ENCODE data around the gene NUTM2D. TPM values are rescaled to one million over a fixed set of nuclear protein-coding genes. Genes with fewer than 3 reads are reported as not detected.
"Not testable (repeated sequence)": the region's sequence is repeated elsewhere in the genome, so short reads cannot be mapped to it uniquely, and the experiment has no call there.

Gene NUTM2D, protein sequence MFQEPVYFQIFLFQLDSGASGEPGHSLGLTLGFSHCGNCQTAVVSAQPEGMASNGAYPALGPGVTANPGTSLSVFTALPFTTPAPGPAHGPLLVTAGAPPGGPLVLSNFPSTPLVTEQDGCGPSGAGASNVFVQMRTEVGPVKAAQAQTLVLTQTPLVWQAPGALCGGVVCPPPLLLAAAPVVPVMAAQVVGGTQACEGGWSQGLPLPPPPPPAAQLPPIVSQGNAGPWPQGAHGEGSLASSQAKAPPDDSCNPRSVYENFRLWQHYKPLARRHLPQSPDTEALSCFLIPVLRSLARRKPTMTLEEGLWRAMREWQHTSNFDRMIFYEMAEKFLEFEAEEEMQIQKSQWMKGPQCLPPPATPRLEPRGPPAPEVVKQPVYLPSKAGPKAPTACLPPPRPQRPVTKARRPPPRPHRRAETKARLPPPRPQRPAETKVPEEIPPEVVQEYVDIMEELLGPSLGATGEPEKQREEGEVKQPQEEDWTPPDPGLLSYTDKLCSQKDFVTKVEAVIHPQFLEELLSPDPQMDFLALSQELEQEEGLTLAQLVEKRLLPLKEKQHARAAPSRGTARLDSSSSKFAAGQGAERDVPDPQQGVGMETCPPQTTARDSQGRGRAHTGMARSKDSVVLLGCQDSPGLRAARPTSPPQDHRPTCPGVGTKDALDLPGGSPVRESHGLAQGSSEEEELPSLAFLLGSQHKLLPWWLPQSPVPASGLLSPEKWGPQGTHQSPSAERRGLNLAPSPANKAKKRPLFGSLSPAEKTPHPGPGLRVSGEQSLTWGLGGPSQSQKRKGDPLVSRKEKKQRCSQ
- total RNA-seq = 1 to 10 TPM; 1.6 to 2.3 TPM
- total RNA-seq = 0.93 to 1.2 reads per million in 2 donors

DNA sequence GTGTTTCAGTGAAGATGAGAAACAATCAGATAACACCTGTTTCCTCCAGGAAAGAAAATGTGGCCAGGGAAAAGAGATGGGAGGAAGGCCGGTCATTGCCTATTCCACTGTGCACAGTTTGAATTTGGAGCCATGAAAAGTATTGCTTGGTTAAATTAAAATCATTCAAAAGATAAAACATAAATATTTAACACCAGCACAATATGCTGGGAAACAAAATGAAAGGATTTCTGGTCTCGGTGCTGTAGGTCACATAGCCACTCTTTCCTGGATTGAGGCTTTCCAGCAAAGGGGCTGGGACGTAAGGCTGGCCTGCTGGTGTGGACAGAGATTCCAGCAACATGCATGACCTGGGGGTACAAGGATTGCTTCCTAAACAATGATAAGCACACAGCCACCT is at the start of gene NUTM2D:
Gene NUTM2D, plus strand, starts transcription at position 301 of the 400 bp plus-strand sequence. CDS start 522 bp downstream, outside the sequence.
- not testable (repeated sequence) for H3K36me3 Mint-ChIP-seq (ENCODE audit: low read depth); H3K4me3 Mint-ChIP-seq; H3K27me3 Mint-ChIP-seq; H3K4me1 Mint-ChIP-seq; H3K9me3 ChIP-seq (ENCODE audit: control insufficient read depth, low read length, poor library complexity, severe bottlenecking); H3K27ac Mint-ChIP-seq; DNase-seq; ATAC-seq

DNA sequence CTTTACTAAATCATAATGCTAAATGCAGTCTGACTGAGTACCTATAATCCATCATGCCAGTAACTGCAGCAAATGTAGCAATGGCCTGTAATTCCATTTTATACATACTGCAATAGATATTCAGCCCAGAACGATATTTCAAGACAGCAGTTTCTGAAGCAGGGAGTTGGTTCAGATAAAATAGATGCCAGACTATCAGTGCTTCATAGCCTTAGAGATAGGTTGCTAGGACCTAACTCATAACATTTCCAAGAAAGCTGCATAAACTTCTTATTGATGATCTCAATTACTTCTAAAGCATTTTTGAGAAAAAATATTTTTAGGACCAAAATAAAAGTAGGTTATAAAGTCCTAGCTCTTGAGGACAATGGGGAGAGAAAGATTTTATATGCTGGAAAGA is 48.8 kb upstream of the NUTM2D start:
- H3K9me3 ChIP-seq (ENCODE audit: control insufficient read depth, low read length, poor library complexity, severe bottlenecking); H3K27me3 Mint-ChIP-seq; ATAC-seq; H3K27ac Mint-ChIP-seq; H3K4me3 Mint-ChIP-seq; H3K4me1 Mint-ChIP-seq; DNase-seq; H3K36me3 Mint-ChIP-seq (ENCODE audit: low read depth): not testable (repeated sequence)

DNA sequence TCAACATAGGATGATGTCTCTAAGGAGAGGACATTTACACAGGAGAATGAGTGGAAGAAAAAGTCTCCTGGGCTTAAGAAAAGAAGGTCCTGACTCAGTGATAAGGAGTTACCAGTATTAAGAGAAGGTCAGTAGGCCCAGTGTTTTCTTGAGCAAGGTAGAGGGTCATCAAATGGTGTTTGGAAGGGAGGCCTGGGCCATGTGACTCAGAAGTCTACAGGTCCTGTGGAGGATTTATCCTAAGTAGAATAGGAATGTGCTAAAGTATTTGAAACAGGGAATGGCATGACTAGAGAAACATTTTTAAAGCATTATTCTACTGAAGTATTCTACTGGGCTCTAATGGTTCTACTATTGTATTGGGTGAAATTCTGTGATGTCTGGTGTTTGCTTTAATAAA is 47.9 kb upstream of the NUTM2D start:
- H3K27ac Mint-ChIP-seq; H3K4me3 Mint-ChIP-seq; DNase-seq; H3K9me3 ChIP-seq (ENCODE audit: control insufficient read depth, low read length, poor library complexity, severe bottlenecking); ATAC-seq; H3K27me3 Mint-ChIP-seq; H3K4me1 Mint-ChIP-seq; H3K36me3 Mint-ChIP-seq (ENCODE audit: low read depth): not testable (repeated sequence)

DNA sequence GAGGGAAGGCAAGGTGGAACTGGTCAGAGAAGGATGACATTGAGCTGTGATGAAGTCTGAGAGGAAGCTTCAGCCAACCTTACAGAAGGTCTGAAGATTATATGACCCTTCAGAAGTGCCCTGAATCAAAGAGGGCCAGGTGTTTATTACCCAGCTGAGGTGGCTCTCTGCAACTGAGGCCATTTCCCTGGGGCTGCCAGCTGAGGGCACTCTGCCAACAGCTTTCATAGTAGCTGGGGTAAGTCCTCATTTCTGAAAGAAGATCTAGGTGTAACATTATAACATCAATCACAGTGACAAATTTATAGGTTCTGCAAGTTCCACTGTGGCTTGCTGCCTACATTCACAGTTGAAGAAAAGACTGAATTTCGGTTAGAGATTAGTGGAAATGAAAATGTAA is 46.0 kb upstream of the NUTM2D start:
- H3K4me1 Mint-ChIP-seq; H3K4me3 Mint-ChIP-seq; H3K27me3 Mint-ChIP-seq; H3K9me3 ChIP-seq (ENCODE audit: control insufficient read depth, low read length, poor library complexity, severe bottlenecking); H3K36me3 Mint-ChIP-seq (ENCODE audit: low read depth); ATAC-seq; DNase-seq; H3K27ac Mint-ChIP-seq: not testable (repeated sequence)

DNA sequence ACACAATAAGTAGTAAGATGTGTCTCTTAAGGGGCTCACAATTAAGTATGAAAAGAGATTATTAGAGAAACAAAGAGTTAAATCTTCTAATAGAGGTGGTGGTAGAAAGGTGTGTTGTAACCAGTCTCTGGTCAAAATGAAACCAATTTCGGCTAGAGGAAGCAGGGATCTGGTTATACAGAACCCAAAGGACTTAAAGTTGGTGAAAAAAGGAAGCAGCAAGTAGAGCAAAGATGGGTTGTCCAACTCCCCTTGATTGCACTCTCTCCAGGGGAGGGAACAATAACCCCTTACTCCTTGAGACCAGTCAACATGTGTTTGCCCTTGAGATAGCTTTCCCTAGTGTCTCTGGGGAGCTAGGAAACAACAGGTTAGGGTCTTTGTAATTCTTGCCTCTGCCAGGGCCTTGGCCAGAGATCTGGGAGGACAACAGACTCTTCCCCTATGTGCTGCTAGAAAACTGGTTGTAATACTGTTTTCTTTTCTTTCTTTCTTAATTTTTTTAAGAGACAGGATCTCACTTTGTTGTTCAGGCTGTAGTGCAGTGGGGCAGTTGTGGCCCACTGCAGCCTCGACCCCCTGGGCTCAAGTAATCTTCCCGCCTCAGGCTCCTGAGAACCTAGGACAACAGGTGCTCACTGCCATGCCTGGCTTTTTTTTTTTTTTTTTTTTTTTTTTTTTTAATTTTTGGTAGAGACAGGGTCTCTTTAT is 43.7 kb upstream of the NUTM2D start:
- ATAC-seq; DNase-seq; H3K9me3 ChIP-seq (ENCODE audit: control insufficient read depth, low read length, poor library complexity, severe bottlenecking); H3K36me3 Mint-ChIP-seq (ENCODE audit: low read depth); H3K27me3 Mint-ChIP-seq; H3K4me1 Mint-ChIP-seq; H3K4me3 Mint-ChIP-seq; H3K27ac Mint-ChIP-seq: not testable (repeated sequence)

DNA sequence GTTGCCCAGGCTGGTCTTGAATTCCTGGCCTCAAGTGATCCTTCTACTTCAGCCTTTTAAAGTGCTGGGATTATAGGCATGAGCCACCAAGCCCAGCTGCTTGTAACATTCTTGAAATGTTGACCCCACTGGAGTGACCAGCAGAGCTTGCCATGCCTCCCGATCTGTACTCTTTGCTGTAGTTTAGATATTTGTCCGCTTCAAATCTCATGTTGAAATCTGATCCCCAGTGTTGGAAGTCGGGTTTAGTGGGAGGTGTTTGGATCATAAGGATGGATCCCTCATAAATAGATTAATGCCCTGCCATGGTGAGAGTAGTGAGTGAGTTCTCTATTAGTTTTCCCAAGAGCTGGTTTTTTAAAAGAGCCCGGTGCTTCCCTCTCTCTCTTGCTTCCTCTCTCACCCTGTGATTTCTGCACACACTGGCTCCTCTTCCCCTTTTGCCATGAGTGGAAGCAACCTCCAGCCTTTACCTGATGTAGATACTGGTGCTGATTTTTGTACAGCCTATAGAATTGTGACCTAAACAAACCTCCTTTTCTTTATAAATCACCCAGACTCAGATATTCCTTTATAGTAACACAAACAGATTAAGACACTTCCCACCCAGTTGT is 43.1 kb upstream of the NUTM2D start:
- not testable (repeated sequence) for H3K4me3 Mint-ChIP-seq; H3K4me1 Mint-ChIP-seq; ATAC-seq; DNase-seq; H3K27me3 Mint-ChIP-seq; H3K36me3 Mint-ChIP-seq (ENCODE audit: low read depth); H3K9me3 ChIP-seq (ENCODE audit: control insufficient read depth, low read length, poor library complexity, severe bottlenecking)
- peak overlapping the region; percentile 24 for H3K27ac Mint-ChIP-seq

DNA sequence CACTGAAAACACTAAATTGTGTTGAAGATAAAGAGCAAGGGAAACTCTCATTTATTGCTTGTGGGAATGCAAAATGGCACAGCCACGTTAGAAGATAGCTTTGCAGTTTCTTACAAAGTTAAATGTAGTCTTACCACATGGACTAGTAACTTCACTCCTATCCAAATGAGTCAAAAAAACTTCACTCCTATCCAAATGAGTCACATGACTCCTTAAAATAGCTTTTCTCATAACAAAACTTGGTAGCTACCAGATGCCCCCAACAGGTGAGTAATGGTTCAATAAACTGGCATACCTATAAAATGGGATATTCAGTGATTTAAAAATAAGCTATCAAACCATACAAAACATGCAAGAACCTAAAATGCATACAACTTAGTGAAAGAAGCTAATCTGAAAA is 36.0 kb upstream of the NUTM2D start:
- H3K27me3 Mint-ChIP-seq; H3K36me3 Mint-ChIP-seq (ENCODE audit: low read depth); H3K9me3 ChIP-seq (ENCODE audit: control insufficient read depth, low read length, poor library complexity, severe bottlenecking); H3K27ac Mint-ChIP-seq; DNase-seq; H3K4me1 Mint-ChIP-seq; H3K4me3 Mint-ChIP-seq; ATAC-seq: not testable (repeated sequence)

DNA sequence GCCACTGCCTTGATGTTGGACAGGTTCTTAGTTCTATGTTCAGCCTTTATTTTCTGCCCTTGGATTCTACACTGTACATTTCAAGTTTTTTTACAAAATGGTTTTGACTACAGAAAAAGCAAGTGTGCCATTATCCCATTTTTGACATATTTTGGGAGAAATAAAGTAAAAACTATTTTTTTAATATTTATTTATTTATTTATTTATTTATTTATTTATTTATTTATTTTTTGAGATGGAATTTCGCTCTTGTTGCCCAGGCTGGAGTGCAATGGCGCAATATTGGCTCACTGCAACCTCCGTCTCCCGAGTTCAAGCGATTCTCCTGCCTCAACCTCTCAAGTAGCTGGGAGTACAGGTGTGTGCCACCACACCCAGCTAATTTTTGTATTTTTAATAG is 33.0 kb upstream of the NUTM2D start:
- not testable (repeated sequence) for H3K27me3 Mint-ChIP-seq, H3K27ac Mint-ChIP-seq

DNA sequence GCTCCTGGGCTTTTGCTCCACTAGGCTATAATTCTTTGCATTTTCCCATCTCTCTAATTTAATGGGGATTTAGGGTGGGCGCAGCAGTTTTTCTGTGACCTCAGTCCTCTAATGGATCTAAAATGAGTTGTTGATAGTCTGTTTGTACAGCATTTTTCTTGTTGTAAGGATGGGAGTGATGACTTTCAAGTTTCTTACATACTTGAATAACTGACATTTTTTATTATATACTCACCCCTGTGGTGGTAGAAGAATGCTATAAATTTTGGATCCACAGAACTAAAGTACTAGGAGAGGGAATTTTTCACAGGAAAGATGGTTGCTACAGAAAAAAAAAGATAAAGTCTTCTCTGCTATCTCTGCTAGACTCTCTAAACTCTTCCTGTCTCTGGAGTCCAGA is 29.6 kb upstream of the NUTM2D start:
- H3K4me3 Mint-ChIP-seq, H3K27me3 Mint-ChIP-seq: not testable (repeated sequence)

More for the DNA sequence above, 33.0 kb upstream of the NUTM2D start:
- ATAC-seq; H3K4me1 Mint-ChIP-seq; H3K36me3 Mint-ChIP-seq (ENCODE audit: low read depth); DNase-seq; H3K9me3 ChIP-seq (ENCODE audit: control insufficient read depth, low read length, poor library complexity, severe bottlenecking); H3K4me3 Mint-ChIP-seq: not testable (repeated sequence)

DNA sequence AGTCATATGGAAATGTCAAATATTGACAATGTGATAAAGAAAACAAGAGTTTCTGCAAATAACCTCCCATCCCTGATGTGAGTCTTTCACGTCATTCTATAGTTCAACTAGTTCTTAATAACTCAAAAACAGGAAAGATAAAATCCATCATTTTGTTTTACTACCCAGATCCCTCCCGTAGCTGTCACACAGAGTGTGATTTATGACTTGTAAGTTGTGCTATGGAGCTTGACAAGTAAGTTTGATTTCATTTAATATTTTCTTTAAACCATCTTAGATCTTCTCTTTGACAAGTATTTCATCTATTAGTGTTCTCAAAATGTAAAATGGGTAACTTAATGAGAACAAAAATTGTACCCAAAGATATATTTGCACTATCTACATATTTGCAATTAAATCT is 28.4 kb upstream of the NUTM2D start:
- not testable (repeated sequence) for ATAC-seq, H3K27me3 Mint-ChIP-seq, H3K27ac Mint-ChIP-seq

More for the DNA sequence above, 29.6 kb upstream of the NUTM2D start:
- H3K9me3 ChIP-seq (ENCODE audit: control insufficient read depth, low read length, poor library complexity, severe bottlenecking); H3K36me3 Mint-ChIP-seq (ENCODE audit: low read depth); ATAC-seq; DNase-seq; H3K4me1 Mint-ChIP-seq; H3K27ac Mint-ChIP-seq: not testable (repeated sequence)

DNA sequence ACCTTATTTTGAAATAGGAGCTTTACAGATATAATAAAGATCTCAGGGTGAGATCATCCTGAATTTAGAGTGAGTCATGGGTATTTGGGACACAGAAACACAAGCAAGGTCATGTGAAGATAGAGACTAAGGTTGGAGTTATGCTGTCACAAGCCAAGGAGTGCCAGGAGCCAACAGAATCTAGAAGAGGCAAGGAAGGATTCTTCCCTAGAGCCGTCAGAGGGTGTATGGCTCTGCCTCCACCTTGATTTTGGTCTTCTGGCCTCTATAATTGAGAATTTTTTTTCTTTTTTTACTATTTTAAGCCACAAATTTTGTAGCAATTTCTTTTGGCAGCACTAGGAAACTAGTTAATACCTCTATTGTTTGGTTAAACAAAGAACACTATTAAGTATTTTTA is 24.9 kb upstream of the NUTM2D start:
- not testable (repeated sequence) for H3K9me3 ChIP-seq (ENCODE audit: control insufficient read depth, low read length, poor library complexity, severe bottlenecking); H3K4me1 Mint-ChIP-seq; H3K36me3 Mint-ChIP-seq (ENCODE audit: low read depth); H3K4me3 Mint-ChIP-seq; H3K27ac Mint-ChIP-seq; H3K27me3 Mint-ChIP-seq; ATAC-seq; DNase-seq

More for the DNA sequence above, 28.4 kb upstream of the NUTM2D start:
- H3K9me3 ChIP-seq (ENCODE audit: control insufficient read depth, low read length, poor library complexity, severe bottlenecking); H3K4me1 Mint-ChIP-seq; H3K36me3 Mint-ChIP-seq (ENCODE audit: low read depth); H3K4me3 Mint-ChIP-seq; DNase-seq: not testable (repeated sequence)

DNA sequence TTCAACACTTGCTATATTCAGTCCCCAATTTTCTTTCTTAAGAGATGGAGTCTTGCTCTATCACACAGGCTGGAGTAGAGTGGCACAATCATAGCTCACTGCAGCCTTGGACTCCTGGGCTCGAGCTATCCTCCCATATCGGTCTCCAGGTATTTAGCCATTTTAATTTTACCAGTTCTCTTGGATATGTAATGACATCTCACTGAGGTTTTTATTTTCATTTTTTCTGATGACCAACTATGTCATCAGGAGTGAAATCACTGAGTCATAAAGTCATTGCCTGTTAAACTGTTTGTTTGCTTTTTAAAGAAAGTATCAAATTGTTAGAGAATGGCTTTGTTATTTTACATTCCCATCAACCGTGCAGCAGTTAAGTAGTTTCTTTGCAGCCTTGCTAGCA is 17.1 kb upstream of the NUTM2D start:
- H3K27ac Mint-ChIP-seq; ATAC-seq; H3K27me3 Mint-ChIP-seq; H3K9me3 ChIP-seq (ENCODE audit: control insufficient read depth, low read length, poor library complexity, severe bottlenecking); H3K36me3 Mint-ChIP-seq (ENCODE audit: low read depth); DNase-seq: not testable (repeated sequence)
- peak overlapping the region; percentile 65 for H3K4me3 Mint-ChIP-seq
- H3K4me1 Mint-ChIP-seq = peaks cover 12% of the 10 kb centered on the region
